HG02623 (cell line): Measurements from ENCODE around the gene ADRB2.
A peak's percentile ranks its signal among the peaks of the same experiment; 100 is the strongest.

Experiments
- ATAC-seq: cut with Tn5 transposase; IDR thresholded peaks from one replicate; pipeline ENCODE4 v1.9.1; 2021; ENCODE audit warnings: moderate library complexity; ENCODE audit not compliant: unreplicated experiment

Gene ADRB2

GRCh38 chr5:148804393-148804792, 22.0 kb upstream of the ADRB2 start:
- no peak for ATAC-seq

GRCh38 chr5:148805326-148806290, 20.8 kb upstream of the ADRB2 start:
- peak; percentile 33 for ATAC-seq

- ATAC-seq, result no peak
These were observed 19.9 kb upstream of the ADRB2 start for GRCh38 chr5:148806520-148806931.

GRCh38 chr5:148807851-148808250, 18.6 kb upstream of the ADRB2 start:
- ATAC-seq, result no peak

- peak; percentile 56 for ATAC-seq
These were observed 17.4 kb upstream of the ADRB2 start for GRCh38 chr5:148808864-148809642.

- no peak for ATAC-seq
These were observed 16.5 kb upstream of the ADRB2 start for GRCh38 chr5:148809781-148810524.

GRCh38 chr5:148810823-148811222, 15.6 kb upstream of the ADRB2 start:
- no peak for ATAC-seq

GRCh38 chr5:148811756-148812155, 14.7 kb upstream of the ADRB2 start:
- no peak for ATAC-seq

- no peak for ATAC-seq
These were observed 11.3 kb upstream of the ADRB2 start for GRCh38 chr5:148815086-148815485.

GRCh38 chr5:148815578-148815977, 10.8 kb upstream of the ADRB2 start:
- no peak for ATAC-seq

- ATAC-seq, result no peak
These were observed 10.1 kb upstream of the ADRB2 start for GRCh38 chr5:148816357-148816756.

- no peak for ATAC-seq
These were observed 9.6 kb upstream of the ADRB2 start for GRCh38 chr5:148816782-148817181.

- no peak for ATAC-seq
These were observed 8.8 kb upstream of the ADRB2 start for GRCh38 chr5:148817606-148818005.

GRCh38 chr5:148820461-148821395, 5.7 kb upstream of the ADRB2 start:
- ATAC-seq, result no peak

GRCh38 chr5:148823871-148824270, 2.5 kb upstream of the ADRB2 start:
- ATAC-seq, result no peak

- peak; percentile 0 for ATAC-seq
These were observed 727 bp upstream of the ADRB2 start for GRCh38 chr5:148825716-148826052.

- no peak for ATAC-seq
These were observed 294 bp downstream of the ADRB2 start for GRCh38 chr5:148826739-148827070.

GRCh38 chr5:148827723-148828122, 1.3 kb downstream of the ADRB2 start:
- no peak for ATAC-seq

- no peak for ATAC-seq
These were observed 2.3 kb downstream of the ADRB2 start for GRCh38 chr5:148828511-148829247.

GRCh38 chr5:148829248-148829594, 2.8 kb downstream of the ADRB2 start:
- ATAC-seq, result no peak
